Measurements from ENCODE around the gene ELAC2.

ELAC2 gene

GRCh38 chr17:13044572-13045065 is 26.8 kb upstream of the ELAC2 start:
- no peak for DNase-seq (ENCODE audit: low read depth, low spot score)
- Histone ChIP-seq H3K27me3 (ENCODE audit: insufficient read depth, insufficient read length) (no peaks in the 10 kb centered on the region), H3K4me1 (ENCODE audit: insufficient read depth, insufficient read length) (no peaks in the 10 kb centered on the region), H3K4me3 (ENCODE audit: insufficient read length, low read depth) (no peak overlapping the region), H3K36me3 (ENCODE audit: insufficient read depth, insufficient read length, low read length) (no peaks in the 10 kb centered on the region), H3K9me3 (ENCODE audit: insufficient read depth, low read length) (no peaks in the 10 kb centered on the region), H3K9ac (ENCODE audit: insufficient read length, low read depth) (no peak overlapping the region)
- TF ChIP-seq ZNF274 (IDR thresholded peaks at IDR 0.05; ENCODE audit: low read depth, low read length) = no peak
- no peak for TF ChIP-seq YY1 (IDR thresholded peaks at IDR 0.05; ENCODE audit: insufficient read depth, insufficient read length)
- TF ChIP-seq SUZ12 (IDR thresholded peaks at IDR 0.05; ENCODE audit: extremely low read depth, insufficient read depth, insufficient read length) = no peak

GRCh38 chr17:13038931-13039665 is 21.3 kb upstream of the ELAC2 start:
- H3K9me3 ChIP-seq (ENCODE audit: insufficient read depth, low read length) = 0 out of 2 replicates have a peak, but pooled peaks cover 5% of the 10 kb centered on the region
- H3K4me1 ChIP-seq (ENCODE audit: insufficient read depth, insufficient read length) = no peaks in the 10 kb centered on the region
- H3K27me3 ChIP-seq (ENCODE audit: insufficient read depth, insufficient read length) = no peaks in the 10 kb centered on the region
- no peak overlapping the region for H3K4me3 ChIP-seq (ENCODE audit: insufficient read length, low read depth)
- H3K36me3 ChIP-seq (ENCODE audit: insufficient read depth, insufficient read length, low read length) = no peaks in the 10 kb centered on the region
- no peak for DNase-seq (ENCODE audit: low read depth, low spot score)
- TF ChIP-seq YY1 (IDR thresholded peaks at IDR 0.05; ENCODE audit: insufficient read depth, insufficient read length) (no peak), SUZ12 (IDR thresholded peaks at IDR 0.05; ENCODE audit: extremely low read depth, insufficient read depth, insufficient read length) (no peak)
- H3K9ac ChIP-seq (ENCODE audit: insufficient read length, low read depth) = no peak overlapping the region

DNA sequence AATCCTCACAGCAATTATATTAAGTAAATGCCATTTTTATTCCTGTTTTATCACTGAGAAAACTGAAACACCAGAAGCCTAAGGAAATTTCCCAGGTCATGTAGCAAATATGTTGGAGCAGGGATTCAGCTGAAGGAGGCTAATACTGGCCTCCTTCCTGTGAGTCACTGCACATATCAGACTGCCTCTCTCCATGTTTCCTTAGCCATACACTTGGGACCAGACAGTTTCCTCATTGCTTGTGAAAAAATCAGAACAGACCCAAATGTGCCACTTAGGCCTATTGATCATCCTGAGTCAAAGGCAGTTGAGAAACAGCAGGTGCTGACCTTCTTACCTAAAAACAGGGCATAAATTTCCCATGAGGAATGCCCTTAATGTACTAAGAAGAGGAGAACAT is 18.9 kb upstream of the ELAC2 start:
- Histone ChIP-seq H3K4me1 (ENCODE audit: insufficient read depth, insufficient read length) (no peaks in the 10 kb centered on the region), H3K36me3 (ENCODE audit: insufficient read depth, insufficient read length, low read length) (no peaks in the 10 kb centered on the region), H3K9ac (ENCODE audit: insufficient read length, low read depth) (no peak overlapping the region), H3K27me3 (ENCODE audit: insufficient read depth, insufficient read length) (no peaks in the 10 kb centered on the region), H3K4me3 (ENCODE audit: insufficient read length, low read depth) (no peak overlapping the region), H3K9me3 (ENCODE audit: insufficient read depth, low read length) (0 out of 2 replicates have a peak, but pooled peaks cover 5% of the 10 kb centered on the region)
- no peak for DNase-seq (ENCODE audit: low read depth, low spot score)
- TF ChIP-seq ZNF274 (IDR thresholded peaks at IDR 0.05; ENCODE audit: low read depth, low read length) = no peak
- no peak for TF ChIP-seq YY1 (IDR thresholded peaks at IDR 0.05; ENCODE audit: insufficient read depth, insufficient read length)
- no peak for TF ChIP-seq SUZ12 (IDR thresholded peaks at IDR 0.05; ENCODE audit: extremely low read depth, insufficient read depth, insufficient read length)

DNA sequence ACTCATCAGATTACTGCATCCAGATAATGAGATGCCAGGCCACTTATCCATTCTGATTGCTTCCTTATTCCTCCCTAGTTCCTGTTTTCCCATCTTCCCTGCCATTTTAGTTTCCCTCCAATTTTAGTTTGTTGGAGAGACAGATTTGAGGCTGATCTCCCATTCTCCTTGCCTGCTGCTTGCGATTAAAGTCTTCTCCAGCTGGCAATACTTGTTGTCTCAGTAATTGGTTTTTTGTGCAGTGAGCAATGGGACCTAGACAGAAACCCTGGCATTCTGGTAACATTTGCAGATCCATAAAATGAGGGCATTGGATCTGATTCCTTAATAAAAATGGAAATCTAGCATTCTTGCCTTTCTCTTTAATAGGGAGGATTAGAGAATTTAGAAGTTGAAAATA is 17.6 kb upstream of the ELAC2 start:
- DNase-seq (ENCODE audit: low read depth, low spot score) = no peak
- no peaks in the 10 kb centered on the region for H3K36me3 ChIP-seq (ENCODE audit: insufficient read depth, insufficient read length, low read length)
- no peak overlapping the region for H3K9ac ChIP-seq (ENCODE audit: insufficient read length, low read depth)
- H3K4me1 ChIP-seq (ENCODE audit: insufficient read depth, insufficient read length) = no peaks in the 10 kb centered on the region
- H3K9me3 ChIP-seq (ENCODE audit: insufficient read depth, low read length) = 0 out of 2 replicates have a peak, but pooled peaks cover 5% of the 10 kb centered on the region
- no peaks in the 10 kb centered on the region for H3K27me3 ChIP-seq (ENCODE audit: insufficient read depth, insufficient read length)
- no peak overlapping the region for H3K4me3 ChIP-seq (ENCODE audit: insufficient read length, low read depth)
- no peak for TF ChIP-seq ZNF274 (IDR thresholded peaks at IDR 0.05; ENCODE audit: low read depth, low read length)
- no peak for TF ChIP-seq SUZ12 (IDR thresholded peaks at IDR 0.05; ENCODE audit: extremely low read depth, insufficient read depth, insufficient read length)
- no peak for TF ChIP-seq YY1 (IDR thresholded peaks at IDR 0.05; ENCODE audit: insufficient read depth, insufficient read length)

DNA sequence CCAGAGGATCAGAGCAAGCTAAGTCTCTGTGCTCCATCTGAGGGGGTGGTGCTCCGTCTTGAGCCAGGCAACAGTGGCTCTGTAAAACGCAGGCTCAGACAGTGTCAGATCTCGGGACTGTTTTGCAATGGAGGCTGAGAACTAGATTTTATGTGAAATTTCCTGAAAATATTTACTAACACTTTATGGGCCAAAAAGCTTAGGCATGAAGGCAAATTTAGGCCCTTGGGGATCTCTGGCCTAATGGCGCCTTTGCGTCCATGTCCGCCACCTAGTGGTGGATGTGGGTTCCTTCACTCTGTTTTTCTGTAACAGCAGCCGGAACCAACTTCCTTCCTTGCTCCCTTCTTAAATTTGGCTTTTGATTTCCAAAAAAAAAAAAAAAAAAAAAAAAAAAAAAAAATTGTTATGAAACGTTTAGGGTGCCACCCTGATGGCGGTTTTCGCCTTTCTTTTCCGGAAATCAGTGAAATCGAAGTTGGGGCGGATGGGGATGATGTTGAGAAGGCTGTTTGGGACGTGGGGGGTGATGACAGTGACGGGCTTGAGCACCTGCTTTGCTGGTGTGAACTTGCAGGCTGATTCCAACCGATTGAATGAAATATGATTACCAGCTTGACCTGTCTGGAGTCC is 14.0 kb upstream of the ELAC2 start:
- Histone ChIP-seq H3K9ac (ENCODE audit: insufficient read length, low read depth) (no peak overlapping the region), H3K4me1 (ENCODE audit: insufficient read depth, insufficient read length) (no peaks in the 10 kb centered on the region), H3K36me3 (ENCODE audit: insufficient read depth, insufficient read length, low read length) (no peaks in the 10 kb centered on the region), H3K9me3 (ENCODE audit: insufficient read depth, low read length) (0 out of 2 replicates have a peak, but pooled peaks cover 5% of the 10 kb centered on the region), H3K27me3 (ENCODE audit: insufficient read depth, insufficient read length) (no peaks in the 10 kb centered on the region), H3K4me3 (ENCODE audit: insufficient read length, low read depth) (no peak overlapping the region)
- DNase-seq (ENCODE audit: low read depth, low spot score) = no peak
- TF ChIP-seq SUZ12 (IDR thresholded peaks at IDR 0.05; ENCODE audit: extremely low read depth, insufficient read depth, insufficient read length) = no peak
- no peak for TF ChIP-seq ZNF274 (IDR thresholded peaks at IDR 0.05; ENCODE audit: low read depth, low read length)
- peak; percentile 27 for TF ChIP-seq YY1 (IDR thresholded peaks at IDR 0.05; ENCODE audit: insufficient read depth, insufficient read length)

GRCh38 chr17:13030459-13031300 is 12.9 kb upstream of the ELAC2 start:
- no peaks in the 10 kb centered on the region for H3K36me3 ChIP-seq (ENCODE audit: insufficient read depth, insufficient read length, low read length)
- H3K9me3 ChIP-seq (ENCODE audit: insufficient read depth, low read length) = 0 out of 2 replicates have a peak, but pooled peaks cover 5% of the 10 kb centered on the region
- TF ChIP-seq YY1 (IDR thresholded peaks at IDR 0.05; ENCODE audit: insufficient read depth, insufficient read length) (no peak), ZNF274 (IDR thresholded peaks at IDR 0.05; ENCODE audit: low read depth, low read length) (no peak), SUZ12 (IDR thresholded peaks at IDR 0.05; ENCODE audit: extremely low read depth, insufficient read depth, insufficient read length) (no peak)
- no peak overlapping the region for H3K9ac ChIP-seq (ENCODE audit: insufficient read length, low read depth)
- H3K27me3 ChIP-seq (ENCODE audit: insufficient read depth, insufficient read length) = no peaks in the 10 kb centered on the region
- no peaks in the 10 kb centered on the region for H3K4me1 ChIP-seq (ENCODE audit: insufficient read depth, insufficient read length)
- no peak for DNase-seq (ENCODE audit: low read depth, low spot score)
- H3K4me3 ChIP-seq (ENCODE audit: insufficient read length, low read depth) = no peak overlapping the region

Measured in NT2/D1 (cell line).